ENCODE results near the gene STX18.

DNA sequence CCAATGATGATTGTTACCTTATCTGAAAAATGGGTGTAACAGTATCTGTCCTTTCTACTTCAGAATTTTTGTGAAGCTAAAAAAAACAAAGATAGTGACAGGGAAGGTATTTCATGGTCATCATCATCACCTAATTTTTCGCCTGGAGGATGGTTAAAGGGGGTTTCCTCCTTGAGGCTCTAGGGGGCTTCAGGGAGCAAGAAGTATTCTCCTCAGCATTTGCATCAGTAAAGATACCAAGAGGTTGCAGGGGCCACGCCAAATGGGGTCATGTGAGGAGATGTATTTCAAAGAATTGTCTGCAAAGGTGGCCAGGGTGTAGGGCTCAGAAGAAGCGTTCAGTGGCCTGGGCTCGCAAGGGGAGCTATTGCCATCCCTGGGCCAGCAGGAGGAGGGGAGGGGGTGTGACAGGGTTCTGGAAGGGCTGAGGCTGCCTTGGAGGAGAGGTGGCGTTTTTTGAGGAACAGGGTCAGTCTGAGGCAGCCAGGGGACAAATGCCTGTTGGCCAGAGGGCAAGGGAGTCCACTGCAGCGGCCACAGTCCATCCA, 162.2 kb downstream of the STX18 start:
- TF ChIP-seq CTCF (IDR thresholded peaks at IDR 0.05): no peak
- TF ChIP-seq POLR2A (IDR thresholded peaks at IDR 0.05): no peak
